Activated CD4-positive, alpha-beta memory T cell treated with anti-CD3 and anti-CD28 coated beads, Interleukin-2, amount 10 ng/mL, durations not matched to agents 7 days and 5 days (primary cell): Measurements from ENCODE around the gene PAXX. TPM values are rescaled to one million over a fixed set of nuclear protein-coding genes. Genes with fewer than 3 reads are reported as not detected.

Source experiments
- CTCF ChIA-PET: fragments of 350-600 bp; sonication (Branson Sonifier 250); formaldehyde crosslinking; loops from one replicate; lab custom pipeline; 2021; ENCODE audit warnings: antibody characterized with exemption, inconsistent platforms; lab: Charles Lee
- POLR2A ChIA-PET: fragments of 350-600 bp; sonication (Branson Sonifier 250); formaldehyde crosslinking; loops from one replicate; lab custom pipeline; 2021; ENCODE audit warnings: antibody characterized with exemption; lab: Charles Lee
- DNase-seq: peaks from one replicate; pipeline ENCODE4 v3.0.0-alpha.2; 2020
- H3K27ac Mint-ChIP-seq: one replicate; pipeline ENCODE4 v1.8.0; 2021; ENCODE audit warnings: mild to moderate bottlenecking, mixed read lengths
- H3K27me3 Mint-ChIP-seq: one replicate; pipeline ENCODE4 v1.8.0; 2021; ENCODE audit warnings: mixed read lengths
- H3K36me3 Mint-ChIP-seq: one replicate; pipeline ENCODE4 v1.8.0; 2021; ENCODE audit warnings: low read depth, mixed read lengths
- H3K4me1 Mint-ChIP-seq: one replicate; pipeline ENCODE4 v1.8.0; 2021; ENCODE audit warnings: mixed read lengths
- H3K4me3 Mint-ChIP-seq: one replicate; pipeline ENCODE4 v1.8.0; 2021; ENCODE audit warnings: mild to moderate bottlenecking, mixed read lengths
- H3K9me3 Mint-ChIP-seq: one replicate; pipeline ENCODE4 v1.8.0; 2021; ENCODE audit warnings: mixed read lengths
- total RNA-seq, 2 experiments: library from RNA; stranded (reverse); gene quantifications; one replicate each; pipeline ENCODE4 v1.2.3, GENCODE V29; 2021

The PAXX gene
- total RNA-seq, 2 experiments from 2014 or later: 64.4 to 68.5 TPM

DNA sequence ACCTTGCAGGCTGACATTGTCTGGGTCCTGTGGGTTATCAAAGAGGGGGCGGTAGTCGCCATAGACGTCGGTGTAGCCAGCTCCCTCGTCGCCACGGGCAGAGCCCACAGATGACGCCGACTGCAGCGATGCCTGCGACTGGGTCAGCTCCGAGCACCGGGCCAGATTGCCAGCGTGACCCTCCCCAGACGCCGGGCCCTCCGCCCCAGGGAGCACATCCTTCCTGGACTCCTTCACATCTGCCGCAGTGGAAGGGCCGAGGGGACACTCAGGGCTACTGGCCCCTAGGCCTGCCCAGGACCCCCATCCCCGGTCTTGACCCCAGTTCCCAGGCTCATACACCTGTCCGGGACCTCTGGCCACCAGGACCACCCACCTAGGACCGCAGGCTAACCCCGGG is 21.9 kb downstream of the PAXX start:
- no peak overlapping the region for H3K27ac Mint-ChIP-seq
- H3K4me3 Mint-ChIP-seq: no peak overlapping the region
- peaks cover 10% of the 10 kb centered on the region for H3K36me3 Mint-ChIP-seq
- no peaks in the 10 kb centered on the region for H3K27me3 Mint-ChIP-seq
- no peak for DNase-seq
- CTCF ChIA-PET: no interaction called here
- POLR2A ChIA-PET: no interaction called here
- H3K9me3 Mint-ChIP-seq: no peaks in the 10 kb centered on the region
- no peaks in the 10 kb centered on the region for H3K4me1 Mint-ChIP-seq

DNA sequence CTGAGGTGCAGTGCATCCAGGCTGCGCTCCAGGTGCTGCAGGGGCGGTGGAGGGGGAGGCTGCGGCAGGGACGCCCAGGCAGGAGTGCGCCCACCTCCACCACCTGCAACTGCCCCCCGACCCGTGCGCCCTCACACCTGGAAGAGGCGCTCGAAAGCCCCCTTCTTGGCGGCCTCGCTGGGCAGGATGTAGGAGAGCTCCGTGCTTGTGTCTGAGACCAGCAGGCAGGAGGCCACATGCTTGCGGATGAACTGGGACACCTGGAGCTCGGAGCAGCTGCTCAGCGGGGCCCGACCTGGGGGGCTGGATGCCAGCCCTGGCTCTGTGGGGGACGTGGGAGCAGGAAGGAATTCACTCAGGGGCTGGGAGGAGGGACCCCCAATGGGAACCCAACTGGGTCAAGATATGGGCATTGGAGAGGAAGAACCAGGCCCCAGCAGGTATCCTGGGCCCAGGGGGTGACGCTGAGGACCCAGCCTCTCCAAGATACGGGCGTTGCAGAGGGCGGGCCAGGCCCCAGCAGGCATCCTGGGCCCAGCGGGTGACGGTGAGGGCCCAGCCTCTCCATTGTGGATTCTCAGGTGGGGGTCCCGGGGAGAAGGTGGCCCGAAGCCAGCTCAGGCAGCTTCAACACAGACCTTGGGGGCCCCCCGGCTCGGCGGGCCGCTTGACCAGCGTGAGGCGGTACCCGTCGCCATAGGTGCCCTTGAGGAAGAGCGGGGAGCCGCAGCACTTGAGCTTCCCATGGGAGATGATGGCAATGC is 22.7 kb downstream of the PAXX start:
- Mint-ChIP-seq H3K4me3 (no peak overlapping the region), H3K27ac (no peak overlapping the region), H3K36me3 (peaks cover 13% of the 10 kb centered on the region), H3K4me1 (peaks cover 3% of the 10 kb centered on the region), H3K9me3 (no peaks in the 10 kb centered on the region), H3K27me3 (no peaks in the 10 kb centered on the region)
- CTCF ChIA-PET: interaction anchor here (0.9 kb wide), 1 partner anchor 20 kb away, joined by 3 read pairs; no protein-coding TSS in a partner anchor
- no peak for DNase-seq
- POLR2A ChIA-PET: interaction anchor here (0.6 kb wide), 1 partner anchor 12 kb away, joined by 3 read pairs; no protein-coding TSS in a partner anchor

DNA sequence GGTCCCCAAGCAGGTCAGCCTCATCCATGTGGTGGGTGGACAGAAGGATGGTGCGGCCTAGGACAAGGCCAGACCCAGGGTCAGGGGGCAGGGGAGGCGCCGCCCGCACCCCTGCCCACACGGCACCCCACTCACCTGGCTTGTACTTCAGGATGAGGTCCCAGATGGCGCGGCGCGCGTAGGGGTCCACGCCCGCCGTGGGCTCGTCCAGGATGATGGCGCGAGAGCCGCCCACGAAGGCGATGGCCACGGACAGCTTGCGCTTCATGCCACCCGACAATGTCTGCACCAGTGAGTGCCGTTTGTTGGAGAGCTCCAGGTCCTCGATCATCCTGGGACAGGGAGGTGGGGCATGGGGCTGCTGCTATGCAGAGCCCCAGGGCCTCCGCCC is 23.3 kb downstream of the PAXX start:
- Mint-ChIP-seq H3K4me3 (no peak overlapping the region), H3K27ac (no peak overlapping the region), H3K9me3 (no peaks in the 10 kb centered on the region), H3K27me3 (no peaks in the 10 kb centered on the region), H3K4me1 (peaks cover 3% of the 10 kb centered on the region), H3K36me3 (peaks cover 13% of the 10 kb centered on the region)
- ChIA-PET POLR2A (no interaction called here), CTCF (interaction anchor here (0.9 kb wide), 1 partner anchor 19 kb away, joined by 3 read pairs; no protein-coding TSS in a partner anchor)
- DNase-seq: no peak

DNA sequence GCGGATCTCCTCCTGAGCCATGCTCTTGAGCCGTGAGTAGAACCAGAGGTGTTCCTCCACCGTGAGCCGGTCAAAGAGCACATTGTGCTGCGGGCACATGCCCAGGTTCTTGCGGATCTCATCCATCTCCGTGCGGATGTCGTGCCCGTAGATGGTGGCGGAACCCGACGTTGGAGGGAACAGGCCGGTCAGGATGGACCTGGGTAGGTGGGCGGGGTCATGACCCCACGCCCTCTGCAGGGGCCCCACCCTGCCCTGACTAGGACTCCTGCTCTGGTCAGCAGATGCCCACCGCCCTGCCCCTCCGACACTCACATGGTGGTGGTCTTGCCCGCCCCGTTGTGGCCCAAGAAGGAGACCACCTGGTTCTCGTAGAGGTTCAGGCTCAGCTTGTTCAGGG is 23.8 kb downstream of the PAXX start:
- peaks cover 3% of the 10 kb centered on the region for H3K4me1 Mint-ChIP-seq
- H3K4me3 Mint-ChIP-seq: no peak overlapping the region
- H3K9me3 Mint-ChIP-seq: no peaks in the 10 kb centered on the region
- H3K27ac Mint-ChIP-seq: no peak overlapping the region
- H3K27me3 Mint-ChIP-seq: no peaks in the 10 kb centered on the region
- H3K36me3 Mint-ChIP-seq: peaks cover 13% of the 10 kb centered on the region
- no peak for DNase-seq
- ChIA-PET POLR2A (no interaction called here), CTCF (no interaction called here)

DNA sequence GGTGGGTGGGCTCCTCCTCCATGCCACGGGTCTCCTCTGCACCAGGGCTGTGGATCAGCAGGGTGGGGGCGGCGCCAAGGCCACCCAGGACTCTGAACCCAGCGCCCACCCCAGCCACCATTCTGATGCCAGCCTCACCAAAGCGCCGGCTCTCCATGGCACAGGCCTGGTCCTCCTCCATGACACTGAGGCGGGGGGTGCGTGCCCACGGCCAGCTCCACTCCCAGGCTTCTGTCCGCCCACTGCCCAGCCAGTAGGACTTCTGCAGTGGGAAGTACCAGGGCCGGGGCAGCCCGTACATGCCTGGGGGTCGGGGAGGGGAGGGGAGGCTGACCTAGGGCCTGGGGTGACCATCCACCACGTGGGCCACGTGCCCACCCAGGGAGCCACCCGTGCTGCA is 24.2 kb downstream of the PAXX start:
- no peak overlapping the region for H3K27ac Mint-ChIP-seq
- POLR2A ChIA-PET: interaction anchor here (2.5 kb wide), 1 partner anchor 25 kb away, joined by 7 read pairs; the partner anchor contains the start of gene PAXX
- peaks cover 10% of the 10 kb centered on the region for H3K36me3 Mint-ChIP-seq
- no peaks in the 10 kb centered on the region for H3K9me3 Mint-ChIP-seq
- no peak overlapping the region for H3K4me3 Mint-ChIP-seq
- H3K27me3 Mint-ChIP-seq: no peaks in the 10 kb centered on the region
- peaks cover 3% of the 10 kb centered on the region for H3K4me1 Mint-ChIP-seq
- CTCF ChIA-PET: no interaction called here
- DNase-seq: no peak

DNA sequence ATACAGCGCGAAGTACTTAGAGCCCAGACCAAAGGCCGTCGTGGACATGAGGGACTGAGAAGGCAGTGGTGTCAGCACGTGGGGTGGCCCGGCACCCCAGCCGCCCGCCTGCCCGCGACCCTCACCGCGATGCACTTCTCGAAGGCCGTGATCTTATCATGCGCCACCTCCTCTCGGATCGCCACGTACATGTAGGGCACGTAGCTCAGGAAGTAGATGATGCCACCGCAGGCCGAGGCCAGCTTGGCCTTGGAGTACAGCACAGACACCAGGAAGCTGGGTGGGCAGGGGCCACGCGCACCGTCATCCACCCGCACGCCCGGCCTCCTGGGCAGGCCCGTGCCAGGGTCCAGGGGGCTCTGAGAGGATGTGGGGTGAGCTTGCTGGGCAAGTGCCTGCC is 24.8 kb downstream of the PAXX start:
- no peak overlapping the region for H3K4me3 Mint-ChIP-seq
- no peak overlapping the region for H3K27ac Mint-ChIP-seq
- ChIA-PET CTCF (no interaction called here), POLR2A (interaction anchor here (2.5 kb wide), 1 partner anchor 25 kb away, joined by 7 read pairs; the partner anchor contains the start of gene PAXX)
- peaks cover 4% of the 10 kb centered on the region for H3K4me1 Mint-ChIP-seq
- H3K36me3 Mint-ChIP-seq: peaks cover 9% of the 10 kb centered on the region
- no peaks in the 10 kb centered on the region for H3K9me3 Mint-ChIP-seq
- DNase-seq: no peak
- no peaks in the 10 kb centered on the region for H3K27me3 Mint-ChIP-seq

DNA sequence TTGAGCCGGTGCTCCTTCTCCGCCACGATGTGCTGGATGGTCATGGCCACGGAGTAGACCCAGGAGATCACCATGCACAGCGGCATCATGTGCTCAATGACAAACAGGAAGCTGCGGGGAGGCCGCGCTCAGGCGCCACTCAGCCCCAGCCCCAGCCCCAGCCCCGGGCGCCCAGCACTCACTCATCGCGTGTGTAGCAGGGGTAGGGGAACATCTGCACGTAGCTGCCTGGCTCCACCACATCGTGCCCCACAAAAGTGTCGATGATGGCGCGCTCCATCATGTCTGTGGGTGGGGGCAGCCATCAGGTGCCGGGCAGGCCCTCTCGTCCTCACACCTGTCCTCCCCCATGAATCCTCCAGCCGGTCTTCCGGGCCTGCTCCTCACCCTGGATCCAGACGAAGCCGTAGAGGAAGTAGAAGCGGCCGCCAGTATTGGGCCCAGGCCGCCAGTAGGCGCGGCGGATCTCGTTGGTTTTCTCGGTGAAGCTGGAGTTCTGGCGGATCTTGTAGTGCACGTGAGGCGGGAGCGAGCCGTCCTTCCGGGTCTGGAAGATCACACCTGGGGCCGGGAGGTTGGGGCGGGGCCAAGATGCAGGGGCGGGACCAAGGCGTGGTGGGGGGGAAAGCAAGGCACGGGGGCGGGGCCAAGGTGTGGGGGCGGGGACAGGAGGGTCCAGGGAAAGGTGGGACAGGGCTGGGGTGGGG is 25.7 kb downstream of the PAXX start:
- Mint-ChIP-seq H3K27ac (no peak overlapping the region), H3K36me3 (peaks cover 9% of the 10 kb centered on the region), H3K27me3 (no peaks in the 10 kb centered on the region), H3K4me3 (no peak overlapping the region), H3K9me3 (no peaks in the 10 kb centered on the region), H3K4me1 (peaks cover 6% of the 10 kb centered on the region)
- DNase-seq: no peak
- POLR2A ChIA-PET: interaction anchor here (2.5 kb wide), 1 partner anchor 26 kb away, joined by 7 read pairs; the partner anchor contains the start of gene PAXX
- CTCF ChIA-PET: no interaction called here

DNA sequence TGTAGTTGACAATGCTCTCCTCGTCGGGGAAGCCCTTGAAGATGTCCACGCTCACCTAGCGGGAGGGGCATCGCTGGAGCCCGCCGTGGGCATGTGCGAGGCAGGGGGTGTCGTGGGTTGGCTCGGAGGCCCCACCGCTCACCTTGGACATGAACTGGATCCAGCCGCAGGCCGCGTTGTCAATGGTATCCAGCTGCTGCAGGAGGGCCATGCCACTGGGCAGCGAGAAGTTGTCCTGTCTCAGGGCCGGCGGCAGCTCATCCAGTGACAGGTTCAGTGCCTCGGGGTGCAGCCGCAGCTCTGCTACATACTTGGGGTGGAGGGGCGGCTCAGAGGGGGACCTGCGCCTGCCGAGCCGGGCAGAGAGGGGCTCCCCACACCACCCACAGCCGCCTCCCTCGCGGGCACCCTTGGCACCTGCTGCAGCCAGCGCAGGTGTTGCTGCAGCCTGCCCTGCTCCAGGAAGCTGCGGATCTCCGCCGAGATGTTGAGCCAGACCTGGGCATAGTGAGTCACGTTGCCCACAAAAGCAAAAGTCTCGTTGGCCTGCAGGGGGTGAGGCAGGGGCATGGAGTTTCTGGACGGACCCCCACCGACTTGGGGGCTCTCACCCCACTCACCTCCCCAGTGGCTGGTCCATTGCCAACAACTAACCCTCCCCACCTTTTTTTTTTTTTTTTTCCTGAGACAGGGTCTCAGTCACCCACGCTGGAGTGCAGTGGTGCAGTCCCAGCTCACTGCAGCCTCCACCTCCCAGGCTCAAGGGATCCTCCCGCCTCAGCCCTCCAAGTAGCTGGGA is 26.7 kb downstream of the PAXX start:
- POLR2A ChIA-PET: interaction anchor here (2.5 kb wide), 1 partner anchor 27 kb away, joined by 7 read pairs; the partner anchor contains the start of gene PAXX
- Mint-ChIP-seq H3K27me3 (no peaks in the 10 kb centered on the region), H3K9me3 (no peaks in the 10 kb centered on the region), H3K27ac (no peak overlapping the region), H3K36me3 (peaks cover 9% of the 10 kb centered on the region), H3K4me3 (no peak overlapping the region), H3K4me1 (peaks cover 6% of the 10 kb centered on the region)
- DNase-seq: no peak
- CTCF ChIA-PET: interaction anchor here (1.3 to 2.3 kb wide), 2 partner anchors 11 to 16 kb away, joined by 3 to 11 read pairs; no protein-coding TSS in a partner anchor

DNA sequence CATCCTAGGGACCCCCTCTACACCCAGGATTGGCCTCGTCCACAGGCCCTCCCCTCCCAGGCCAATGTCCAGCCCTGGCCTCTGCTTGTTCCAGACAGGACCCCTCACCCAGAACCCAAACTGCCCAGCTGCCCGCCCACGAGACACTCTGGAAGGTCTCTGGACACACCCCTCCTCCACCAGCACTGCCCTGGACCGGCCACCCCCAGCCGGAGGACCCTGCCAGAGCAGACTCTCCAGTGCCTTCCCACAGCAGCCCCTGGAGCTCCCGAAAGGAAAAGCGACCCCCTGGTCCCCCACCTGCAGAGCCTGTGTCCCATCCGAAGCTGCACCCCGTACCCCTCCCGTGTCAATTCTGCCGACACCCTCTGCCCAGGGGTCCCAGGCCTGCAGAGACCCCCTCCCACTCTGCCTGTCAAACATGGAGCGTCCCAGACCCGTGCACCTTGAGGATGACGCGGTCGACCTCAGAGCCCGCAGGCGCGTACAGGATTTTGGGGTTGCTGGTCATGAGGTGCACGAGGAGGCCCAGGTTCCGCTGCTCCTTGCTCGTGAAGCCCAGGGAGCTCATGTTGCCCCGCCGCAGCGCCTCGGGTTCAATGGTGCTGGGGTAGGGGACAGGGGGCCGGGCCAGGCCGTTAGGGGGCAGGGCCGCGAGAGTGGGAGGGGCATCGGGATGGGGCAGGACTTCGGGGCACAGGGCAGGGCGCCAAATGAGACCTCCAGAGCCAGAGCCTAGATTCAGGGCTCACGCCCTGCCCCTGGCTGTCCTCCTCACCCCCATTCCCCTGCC is 27.9 kb downstream of the PAXX start:
- no peak for DNase-seq
- no peaks in the 10 kb centered on the region for H3K9me3 Mint-ChIP-seq
- ChIA-PET CTCF (interaction anchor here (0.9 to 2.3 kb wide), 3 partner anchors 9 to 27 kb away, joined by 3 to 11 read pairs (median 5); no protein-coding TSS in a partner anchor), POLR2A (no interaction called here)
- no peak overlapping the region for H3K4me3 Mint-ChIP-seq
- H3K36me3 Mint-ChIP-seq: peaks cover 7% of the 10 kb centered on the region
- H3K27ac Mint-ChIP-seq: no peak overlapping the region
- peaks cover 6% of the 10 kb centered on the region for H3K4me1 Mint-ChIP-seq
- H3K27me3 Mint-ChIP-seq: no peaks in the 10 kb centered on the region

DNA sequence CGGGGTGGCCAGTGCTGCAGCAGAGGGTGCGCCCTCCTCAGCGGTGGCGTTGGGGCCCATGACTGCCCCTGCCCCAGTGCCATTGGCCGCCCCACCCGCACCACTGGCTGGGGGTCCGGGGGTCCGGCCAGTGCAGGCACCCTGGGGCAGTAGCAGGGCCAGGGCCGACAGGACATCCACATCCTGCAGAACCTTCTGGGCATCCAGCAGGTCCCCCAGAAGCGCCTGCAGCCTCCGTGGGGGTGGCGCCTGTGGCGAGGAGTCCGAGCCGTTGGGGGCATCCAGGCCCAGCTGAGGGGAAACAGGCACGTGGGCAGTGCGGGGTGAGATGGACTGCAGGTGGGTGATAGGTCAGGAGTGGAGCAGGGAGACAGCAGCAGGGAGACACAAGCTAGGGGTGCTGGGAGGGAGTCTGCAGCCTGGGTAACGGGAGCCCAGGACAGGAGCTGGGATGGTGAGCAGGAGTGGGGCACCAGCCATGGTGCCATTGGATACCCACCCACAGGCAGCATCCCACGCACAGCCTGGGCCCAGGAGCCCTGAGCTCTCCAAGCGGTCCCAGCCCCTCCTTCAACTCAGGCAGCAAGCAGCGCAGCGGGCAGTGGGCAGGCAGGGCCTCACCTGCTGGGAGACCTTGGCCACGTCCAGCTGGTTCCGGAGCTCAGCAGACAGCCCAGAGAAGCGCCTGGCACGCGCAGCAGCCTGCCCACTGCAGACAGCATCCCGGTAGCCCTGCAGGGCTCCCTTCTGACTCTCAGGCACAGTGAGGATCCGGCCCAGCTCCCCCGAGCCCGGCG is 28.7 kb downstream of the PAXX start:
- Mint-ChIP-seq H3K9me3 (no peaks in the 10 kb centered on the region), H3K27me3 (no peaks in the 10 kb centered on the region), H3K4me3 (no peak overlapping the region), H3K27ac (no peak overlapping the region), H3K4me1 (peaks cover 6% of the 10 kb centered on the region), H3K36me3 (peaks cover 7% of the 10 kb centered on the region)
- ChIA-PET CTCF (interaction anchor here (0.9 to 2.3 kb wide), 2 partner anchors 9 to 26 kb away, joined by 5 to 11 read pairs; no protein-coding TSS in a partner anchor), POLR2A (interaction anchor here (1.2 to 1.6 kb wide), 2 partner anchors 26 to 28 kb away, joined by 3 to 8 read pairs; partner anchors contain the start of gene NPDC1)
- DNase-seq: no peak

DNA sequence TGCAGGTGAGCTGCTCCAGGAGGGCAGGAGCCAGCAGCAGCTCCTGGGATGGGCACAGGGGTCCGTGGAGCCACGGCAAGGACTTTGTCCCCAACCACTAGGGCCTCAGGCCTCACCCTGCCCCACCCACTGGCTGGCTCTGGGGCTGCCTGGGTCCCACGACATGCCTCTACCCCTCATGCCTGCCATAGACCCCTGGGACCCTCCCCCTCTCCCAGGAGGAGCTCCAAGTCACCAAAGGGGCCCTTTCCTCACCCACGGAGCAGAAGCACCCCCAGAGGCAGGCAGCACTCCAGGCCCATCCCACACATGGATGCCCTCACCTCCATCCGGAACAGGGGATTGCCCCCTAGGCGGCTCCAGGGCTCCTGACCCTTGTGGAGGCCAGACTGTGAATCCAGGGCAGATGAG is 29.4 kb downstream of the PAXX start:
- CTCF ChIA-PET: no interaction called here
- peaks cover 7% of the 10 kb centered on the region for H3K36me3 Mint-ChIP-seq
- H3K4me1 Mint-ChIP-seq: peaks cover 9% of the 10 kb centered on the region
- no peak overlapping the region for H3K27ac Mint-ChIP-seq
- POLR2A ChIA-PET: interaction anchor here (1.2 to 1.6 kb wide), 2 partner anchors 25 to 28 kb away, joined by 3 to 8 read pairs; partner anchors contain the start of gene NPDC1
- no peaks in the 10 kb centered on the region for H3K9me3 Mint-ChIP-seq
- DNase-seq: no peak
- no peaks in the 10 kb centered on the region for H3K27me3 Mint-ChIP-seq
- no peak overlapping the region for H3K4me3 Mint-ChIP-seq
